ENCODE measurements around the gene GIPR. TPM values are rescaled to one million over a fixed set of nuclear protein-coding genes. Genes with fewer than 3 reads are reported as not detected.

The GIPR gene
- total and polyA plus RNA-seq, 11 donors, result 0.64 to 8.1 (median 4.8) TPM

DNA sequence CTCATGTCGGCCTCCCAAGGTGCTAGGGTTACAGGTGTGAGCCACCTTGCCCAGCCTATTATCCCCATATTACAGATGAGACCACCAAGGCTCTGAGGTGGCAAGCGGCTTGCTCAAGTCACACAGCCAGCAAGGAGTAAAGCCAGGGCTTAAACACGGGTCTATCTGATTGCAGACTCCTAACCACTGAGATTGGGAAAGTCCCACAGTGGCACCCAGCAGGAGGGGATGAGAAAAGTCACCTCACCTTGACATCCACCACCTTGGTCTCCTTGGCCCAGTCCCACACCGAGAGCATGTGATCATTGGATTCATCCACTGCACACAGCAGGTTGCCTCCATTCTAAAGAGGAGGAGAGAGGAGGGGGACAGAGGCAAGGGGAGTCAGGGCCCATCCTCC, 38.3 kb upstream of the GIPR start:
- H3K4me1 ChIP-seq, result peaks cover 0 to 11% (median 0%) of the 10 kb centered on the region in 12 donors
- H3K36me3 ChIP-seq, result peaks cover 0 to 51% (median 35%) of the 10 kb centered on the region in 9 donors
- H3K27me3 ChIP-seq, result no peaks in the 10 kb centered on the region
- H3K4me3 ChIP-seq, result no peak overlapping the region
- no peak for ATAC-seq
- no peak for TF ChIP-seq CTCF (IDR thresholded peaks at IDR 0.05)
- no peak for TF ChIP-seq POLR2A (IDR thresholded peaks at IDR 0.05)
- intact Hi-C loops (cut with DNase I), result loop anchor here in 1 of 10 donors (10.0 kb wide), 1 partner anchor 45 kb away; the partner anchor contains the start of gene OPA3
- no peak for DNase-seq
- no peak overlapping the region for H3K27ac ChIP-seq
- 82 to 100% (median 93%) methylated on average over 3 to 4 of the region's 4 CpGs for WGBS, 4 donors
- no peaks in the 10 kb centered on the region for H3K9me3 ChIP-seq

DNA sequence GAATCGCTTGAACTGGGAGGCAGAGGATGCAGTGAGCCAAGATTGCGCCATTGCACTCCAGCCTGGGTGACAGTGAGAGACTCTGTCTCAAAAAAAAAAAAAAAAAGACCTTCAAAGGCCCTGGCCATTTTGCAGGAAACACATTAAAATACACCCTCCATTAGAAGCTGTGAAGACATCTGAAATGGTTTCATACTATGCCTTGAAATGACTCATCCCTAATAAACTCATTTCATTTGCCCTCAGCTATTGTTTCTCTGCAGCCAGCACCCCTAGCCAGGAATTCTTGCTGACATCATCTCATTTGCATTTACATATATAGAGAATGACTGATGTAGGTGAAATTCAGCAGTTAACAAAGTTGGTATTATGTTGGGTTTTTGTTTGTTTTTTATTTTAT, 37.6 kb upstream of the GIPR start:
- peaks cover 0 to 47% (median 34%) of the 10 kb centered on the region in 9 donors for H3K36me3 ChIP-seq

GRCh38 chr19:45632468-45633196, 35.4 kb upstream of the GIPR start:
- DNase-seq, result peak; percentile 77 to 87 (median 82)
- TF ChIP-seq CTCF (IDR thresholded peaks at IDR 0.05), result no peak
- no peak for TF ChIP-seq POLR2A (IDR thresholded peaks at IDR 0.05)
- peak; percentile 95 to 98 (median 96) for ATAC-seq
- intact Hi-C loops (cut with DNase I), result loop anchor here in 1 of 10 donors (10.0 kb wide), 1 partner anchor 48 kb away; the partner anchor contains the start of gene OPA3
- peak overlapping the region in 7 of 12 donors; percentile 28 to 74 (median 64) for H3K27ac ChIP-seq
- peaks cover 0 to 31% (median 23%) of the 10 kb centered on the region in 9 donors for H3K36me3 ChIP-seq
- peaks cover 0 to 11% (median 3%) of the 10 kb centered on the region in 12 donors for H3K4me1 ChIP-seq
- no peak overlapping the region for H3K4me3 ChIP-seq
- 46 to 57% (median 51%) methylated on average over 23 to 27 of the region's 27 CpGs for WGBS, 4 donors
- no peaks in the 10 kb centered on the region for H3K27me3 ChIP-seq
- no peaks in the 10 kb centered on the region for H3K9me3 ChIP-seq

More for the DNA sequence above, 37.6 kb upstream of the GIPR start:
- peaks cover 0 to 11% (median 0%) of the 10 kb centered on the region in 12 donors for H3K4me1 ChIP-seq
- H3K27ac ChIP-seq, result no peak overlapping the region
- H3K27me3 ChIP-seq, result no peaks in the 10 kb centered on the region
- H3K4me3 ChIP-seq, result no peak overlapping the region
- DNase-seq (no peak), ATAC-seq (no peak)
- H3K9me3 ChIP-seq, result no peaks in the 10 kb centered on the region
- WGBS, 4 donors, result 79 to 97% (median 94%) methylated on average over 2 of the region's 2 CpGs
- intact Hi-C loops (cut with DNase I), result loop anchor here in 1 of 10 donors (10.0 kb wide), 1 partner anchor 46 kb away; the partner anchor contains the start of gene OPA3
- no peak for TF ChIP-seq CTCF (IDR thresholded peaks at IDR 0.05)
- no peak for TF ChIP-seq POLR2A (IDR thresholded peaks at IDR 0.05)

GRCh38 chr19:45636275-45636674, 31.7 kb upstream of the GIPR start:
- WGBS, 4 donors, result 95 to 100% (median 98%) methylated on average over 1 of the region's 1 CpG

More at GRCh38 chr19:45636275-45636674, 31.7 kb upstream of the GIPR start:
- Histone ChIP-seq H3K27me3 (no peaks in the 10 kb centered on the region), H3K9me3 (no peaks in the 10 kb centered on the region), H3K36me3 (peaks cover 0 to 5% (median 0%) of the 10 kb centered on the region in 9 donors), H3K4me3 (no peak overlapping the region), H3K27ac (peak overlapping the region in 1 of 12 donors; percentile 20), H3K4me1 (peaks cover 0 to 33% (median 15%) of the 10 kb centered on the region in 12 donors)
- ATAC-seq (no peak), DNase-seq (no peak)
- TF ChIP-seq POLR2A (IDR thresholded peaks at IDR 0.05) (no peak), CTCF (IDR thresholded peaks at IDR 0.05) (no peak)
- intact Hi-C loops (cut with DNase I), result loop anchor here in 1 of 10 donors (10.0 kb wide), 1 partner anchor 51 kb away; the partner anchor contains the start of gene OPA3

Data from heart left ventricle (tissue), 16 donors.